Gastrocnemius medialis (tissue), 4 donors: ENCODE data around the gene LYSET.
A peak's percentile ranks its signal among the peaks of the same experiment; 100 is the strongest.

ENCODE experiments used
- POLR2A ChIP-seq, 2 donors: fragments of 450-650 bp; IDR thresholded peaks; one replicate each; pipeline ENCODE4 v1.6.1; 2017; ENCODE audit warnings: antibody characterized with exemption in 2 of 2, mild to moderate bottlenecking in 2 of 2, moderate library complexity in 2 of 2
- TF ChIP-seq, protein P1 (sequence below), 5 experiments: fragments of 450-650 bp in 3 of 5; fragments of 200-600 bp in 2 of 5; sonication (generic) in 2 of 5; IDR thresholded peaks in 4 of 5; conservative IDR thresholded peaks in 1 of 5; 1 replicate in 4 of 5; 2 replicates in 1 of 5; pipeline ENCODE4 v1.5.1; 2016 to 2019; ENCODE audit warnings: antibody characterized with exemption in 5 of 5, mild to moderate bottlenecking in 3 of 5, moderate library complexity in 3 of 5

DNA sequence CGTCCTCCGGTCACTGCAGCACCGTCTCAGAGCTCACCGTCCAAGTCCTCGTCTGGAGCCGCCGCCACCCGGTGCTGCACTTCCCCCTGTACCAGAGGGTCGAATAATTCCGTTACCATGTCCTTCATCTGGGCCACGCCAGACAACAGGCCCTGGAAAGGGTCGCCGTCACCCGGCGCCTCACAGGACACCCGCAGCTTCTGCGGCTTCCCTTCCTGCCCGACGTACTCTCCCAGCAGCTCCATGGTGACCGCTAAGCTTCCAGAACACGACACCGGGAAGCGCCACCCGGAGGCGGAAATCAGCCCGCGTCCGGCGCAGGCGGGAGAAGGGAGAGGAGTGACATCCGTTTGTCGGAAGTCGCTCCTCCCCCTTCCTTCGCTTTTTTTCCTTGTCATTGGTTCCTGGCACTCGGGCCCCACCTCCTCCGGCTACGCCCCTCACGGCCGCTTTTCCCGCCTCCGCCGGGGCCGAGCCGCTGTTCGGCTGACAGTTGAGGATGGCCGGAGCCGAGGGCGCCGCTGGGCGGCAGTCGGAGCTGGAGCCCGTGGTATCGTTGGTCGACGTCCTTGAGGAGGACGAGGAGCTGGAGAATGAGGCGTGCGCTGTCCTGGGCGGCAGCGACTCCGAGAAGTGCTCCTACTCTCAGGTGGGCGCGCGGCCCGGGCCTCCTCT lies 21.8 kb downstream of the LYSET start, which contains the start of the genes GON7 and UBR7:
- TF ChIP-seq, protein P1, sequence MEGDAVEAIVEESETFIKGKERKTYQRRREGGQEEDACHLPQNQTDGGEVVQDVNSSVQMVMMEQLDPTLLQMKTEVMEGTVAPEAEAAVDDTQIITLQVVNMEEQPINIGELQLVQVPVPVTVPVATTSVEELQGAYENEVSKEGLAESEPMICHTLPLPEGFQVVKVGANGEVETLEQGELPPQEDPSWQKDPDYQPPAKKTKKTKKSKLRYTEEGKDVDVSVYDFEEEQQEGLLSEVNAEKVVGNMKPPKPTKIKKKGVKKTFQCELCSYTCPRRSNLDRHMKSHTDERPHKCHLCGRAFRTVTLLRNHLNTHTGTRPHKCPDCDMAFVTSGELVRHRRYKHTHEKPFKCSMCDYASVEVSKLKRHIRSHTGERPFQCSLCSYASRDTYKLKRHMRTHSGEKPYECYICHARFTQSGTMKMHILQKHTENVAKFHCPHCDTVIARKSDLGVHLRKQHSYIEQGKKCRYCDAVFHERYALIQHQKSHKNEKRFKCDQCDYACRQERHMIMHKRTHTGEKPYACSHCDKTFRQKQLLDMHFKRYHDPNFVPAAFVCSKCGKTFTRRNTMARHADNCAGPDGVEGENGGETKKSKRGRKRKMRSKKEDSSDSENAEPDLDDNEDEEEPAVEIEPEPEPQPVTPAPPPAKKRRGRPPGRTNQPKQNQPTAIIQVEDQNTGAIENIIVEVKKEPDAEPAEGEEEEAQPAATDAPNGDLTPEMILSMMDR (IDR thresholded peaks at IDR 0.05 in 4 of 5, conservative IDR thresholded peaks at IDR 0.05 in 1 of 5), result peak in 3 of 5 experiments; percentile 19 to 54 (median 48)
- peak; percentile 71 to 81 for TF ChIP-seq POLR2A (IDR thresholded peaks at IDR 0.05)
